SK-N-SH treated with all-trans-retinoic acid at 6 μM for 48 hours (cell line): Measurements from ENCODE around the gene FAM89A.

Source experiments
- GLIS3 ChIP-seq: fragments of 250-450 bp; sonication (Bioruptor Pico); IDR thresholded peaks from 2 replicates; pipeline ENCODE4 v1.5.0; 2020; ENCODE audit warnings: mild to moderate bottlenecking, moderate library complexity
- ISL1 ChIP-seq: fragments of 250-450 bp; sonication (Bioruptor Pico); IDR thresholded peaks from 2 replicates; pipeline ENCODE4 v2.1.2; 2022; ENCODE audit warnings: mild to moderate bottlenecking, moderate library complexity
- PPARA ChIP-seq: fragments of 250-450 bp; sonication (Bioruptor Pico); IDR thresholded peaks from 2 replicates; pipeline ENCODE4 v1.5.0; 2020; ENCODE audit warnings: mild to moderate bottlenecking, borderline replicate concordance

GRCh38 chr1:231052777-231053176 is 12.7 kb upstream of the FAM89A start:
- TF ChIP-seq ISL1 (CRISPR knock-in tag) (no peak), PPARA (CRISPR knock-in tag) (no peak), GLIS3 (CRISPR knock-in tag) (no peak)
